ENCODE measurements around the gene SGCE.
A peak's percentile ranks its signal among the peaks of the same experiment; 100 is the strongest.

The SGCE gene

DNA sequence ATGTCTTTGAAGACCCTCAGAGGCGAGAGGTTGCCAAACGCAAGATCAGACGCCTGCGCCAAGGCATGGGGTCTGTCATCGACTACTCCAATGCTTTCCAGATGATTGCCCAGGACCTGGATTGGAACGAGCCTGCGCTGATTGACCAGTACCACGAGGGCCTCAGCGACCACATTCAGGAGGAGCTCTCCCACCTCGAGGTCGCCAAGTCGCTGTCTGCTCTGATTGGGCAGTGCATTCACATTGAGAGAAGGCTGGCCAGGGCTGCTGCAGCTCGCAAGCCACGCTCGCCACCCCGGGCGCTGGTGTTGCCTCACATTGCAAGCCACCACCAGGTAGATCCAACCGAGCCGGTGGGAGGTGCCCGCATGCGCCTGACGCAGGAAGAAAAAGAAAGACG lies 8.1 kb upstream of the SGCE start:
- no peaks in the 10 kb centered on the region for H3K27me3 ChIP-seq
- no peaks in the 10 kb centered on the region; the same call in 1 of the 2 replicates for H3K4me1 ChIP-seq
- H3K4me3 ChIP-seq (ENCODE audit: low read depth, low read length): no peak overlapping the region
- no peak for DNase-seq
- TF ChIP-seq, protein P1, sequence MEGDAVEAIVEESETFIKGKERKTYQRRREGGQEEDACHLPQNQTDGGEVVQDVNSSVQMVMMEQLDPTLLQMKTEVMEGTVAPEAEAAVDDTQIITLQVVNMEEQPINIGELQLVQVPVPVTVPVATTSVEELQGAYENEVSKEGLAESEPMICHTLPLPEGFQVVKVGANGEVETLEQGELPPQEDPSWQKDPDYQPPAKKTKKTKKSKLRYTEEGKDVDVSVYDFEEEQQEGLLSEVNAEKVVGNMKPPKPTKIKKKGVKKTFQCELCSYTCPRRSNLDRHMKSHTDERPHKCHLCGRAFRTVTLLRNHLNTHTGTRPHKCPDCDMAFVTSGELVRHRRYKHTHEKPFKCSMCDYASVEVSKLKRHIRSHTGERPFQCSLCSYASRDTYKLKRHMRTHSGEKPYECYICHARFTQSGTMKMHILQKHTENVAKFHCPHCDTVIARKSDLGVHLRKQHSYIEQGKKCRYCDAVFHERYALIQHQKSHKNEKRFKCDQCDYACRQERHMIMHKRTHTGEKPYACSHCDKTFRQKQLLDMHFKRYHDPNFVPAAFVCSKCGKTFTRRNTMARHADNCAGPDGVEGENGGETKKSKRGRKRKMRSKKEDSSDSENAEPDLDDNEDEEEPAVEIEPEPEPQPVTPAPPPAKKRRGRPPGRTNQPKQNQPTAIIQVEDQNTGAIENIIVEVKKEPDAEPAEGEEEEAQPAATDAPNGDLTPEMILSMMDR (IDR thresholded peaks at IDR 0.05; ENCODE audit: low read depth, low read length): no peak
- H3K9me3 ChIP-seq: no peaks in the 10 kb centered on the region
- no peaks in the 10 kb centered on the region for H3K36me3 ChIP-seq

DNA sequence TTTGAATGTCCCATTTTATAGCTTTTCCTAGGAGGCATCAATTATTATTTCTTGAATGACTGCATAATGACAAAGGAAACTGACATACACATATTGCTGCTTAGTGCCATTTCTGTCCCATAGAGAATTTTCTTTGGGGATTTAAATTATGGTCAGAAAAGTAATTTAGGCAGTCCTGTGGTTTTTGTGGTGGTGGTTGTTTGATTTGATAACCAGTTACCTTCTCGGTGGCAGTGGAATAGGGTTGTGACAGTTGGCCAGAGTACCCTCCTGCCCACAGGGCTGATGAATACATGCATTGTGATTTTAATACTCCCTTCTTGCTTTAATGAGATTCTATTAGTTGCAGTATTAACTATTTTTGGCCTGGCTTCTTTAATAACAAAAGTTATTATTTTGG lies 6.6 kb upstream of the SGCE start:
- Histone ChIP-seq H3K9me3 (no peaks in the 10 kb centered on the region), H3K36me3 (no peaks in the 10 kb centered on the region), H3K4me1 (no peaks in the 10 kb centered on the region; the same call in 1 of the 2 replicates), H3K27me3 (no peaks in the 10 kb centered on the region), H3K4me3 (ENCODE audit: low read depth, low read length) (no peak overlapping the region)
- no peak for DNase-seq
- TF ChIP-seq, protein P1 (IDR thresholded peaks at IDR 0.05; ENCODE audit: low read depth, low read length): no peak

DNA sequence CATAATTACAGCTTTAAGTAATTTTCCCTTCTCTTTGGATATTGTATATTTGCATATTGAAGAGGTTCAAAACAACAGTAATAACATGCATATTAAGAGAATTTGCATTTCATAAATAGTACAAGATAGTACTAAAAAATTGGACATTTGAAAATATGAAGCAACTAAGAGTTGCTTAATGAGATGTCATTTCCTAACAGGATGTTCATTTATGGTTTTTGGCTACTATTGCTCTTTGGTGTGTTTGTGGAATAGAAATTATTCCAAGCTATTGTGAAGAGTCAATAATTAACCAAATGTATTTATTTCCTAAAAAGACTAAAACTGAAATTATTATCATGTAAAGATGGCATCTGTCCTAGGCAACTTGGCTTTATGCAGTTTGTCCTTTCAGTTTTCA lies 4.1 kb upstream of the SGCE start:
- no peak for DNase-seq
- Histone ChIP-seq H3K4me1 (no peaks in the 10 kb centered on the region; the same call in 1 of the 2 replicates), H3K9me3 (no peaks in the 10 kb centered on the region), H3K36me3 (no peaks in the 10 kb centered on the region), H3K27me3 (no peaks in the 10 kb centered on the region), H3K4me3 (ENCODE audit: low read depth, low read length) (no peak overlapping the region)
- TF ChIP-seq, protein P1 (IDR thresholded peaks at IDR 0.05; ENCODE audit: low read depth, low read length): no peak

DNA sequence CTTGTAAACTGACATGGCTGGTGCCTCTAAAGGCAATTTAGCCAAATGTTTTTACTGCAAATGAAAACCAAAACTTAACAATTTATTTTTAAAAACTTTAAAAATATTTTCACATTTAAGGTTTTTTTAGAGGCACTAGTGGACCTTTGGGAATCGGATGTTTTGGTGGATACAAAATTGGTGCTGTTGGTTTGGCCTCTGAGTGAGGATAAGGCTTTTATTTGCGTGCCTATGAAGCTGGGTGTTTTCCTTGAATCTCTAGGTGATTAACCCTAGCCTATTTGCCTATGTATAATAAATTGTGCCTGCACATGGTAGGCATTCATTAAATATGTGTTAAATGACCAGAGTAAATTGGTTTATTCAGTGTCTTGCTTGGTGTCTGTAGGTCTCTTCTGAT lies 2.9 kb upstream of the SGCE start:
- no peaks in the 10 kb centered on the region for H3K36me3 ChIP-seq
- DNase-seq: no peak
- no peaks in the 10 kb centered on the region for H3K9me3 ChIP-seq
- H3K4me3 ChIP-seq (ENCODE audit: low read depth, low read length): no peak overlapping the region; the same call in none of the 2 replicates
- H3K27me3 ChIP-seq: no peaks in the 10 kb centered on the region
- H3K4me1 ChIP-seq: no peaks in the 10 kb centered on the region; the same call in 1 of the 2 replicates
- TF ChIP-seq, protein P1 (IDR thresholded peaks at IDR 0.05; ENCODE audit: low read depth, low read length): no peak

DNA sequence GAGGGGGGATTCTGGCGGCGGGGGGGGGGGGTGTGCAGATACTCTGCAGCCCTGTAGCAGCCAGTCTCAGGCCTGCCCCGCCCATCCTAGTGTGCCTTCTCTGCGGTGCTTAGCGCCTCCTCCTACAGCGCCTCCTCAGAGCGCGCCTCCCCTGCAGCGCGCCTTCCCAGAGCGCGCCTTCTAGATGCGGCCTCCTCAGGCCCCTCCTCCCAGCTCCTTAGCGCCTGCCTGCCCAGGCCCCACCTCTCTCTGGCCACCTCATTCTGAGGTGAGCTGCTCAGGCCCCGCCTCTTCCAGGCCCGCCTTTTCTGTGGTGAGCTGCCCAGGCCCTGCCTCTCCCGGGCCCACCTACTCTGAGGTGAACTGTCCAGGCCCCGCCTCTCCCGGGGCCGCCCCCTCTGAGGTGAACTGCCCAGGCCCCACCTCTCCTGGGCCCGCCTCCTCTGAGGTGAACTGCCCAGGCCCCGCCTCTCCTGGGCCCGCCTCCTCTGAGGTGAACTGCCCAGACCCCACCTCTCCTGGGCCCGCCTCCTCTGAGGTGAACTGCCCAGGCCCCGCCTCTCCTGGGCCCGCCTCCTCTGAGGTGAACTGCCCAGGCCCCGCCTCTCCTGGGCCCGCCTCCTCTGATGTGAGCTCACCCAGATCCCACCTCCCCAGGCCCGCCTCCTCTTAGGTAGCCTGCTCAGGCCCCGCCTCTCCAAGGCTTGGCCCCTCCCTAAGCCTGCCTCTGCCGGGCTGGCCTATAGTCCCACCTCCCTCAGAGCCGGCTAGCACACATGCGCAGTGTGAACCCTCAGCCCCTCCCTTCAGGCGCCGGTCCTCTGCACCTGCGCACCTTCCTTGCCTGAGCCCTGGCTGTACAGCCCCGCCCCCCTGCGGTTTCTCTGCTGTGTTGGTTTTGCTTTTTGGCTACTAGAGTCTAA lies 2.1 kb upstream of the SGCE start:
- Histone ChIP-seq H3K4me3 (ENCODE audit: low read depth, low read length) (peak overlapping the region; percentile 73), H3K4me1 (no peaks in the 10 kb centered on the region), H3K27me3 (no peaks in the 10 kb centered on the region), H3K9me3 (no peaks in the 10 kb centered on the region), H3K36me3 (no peaks in the 10 kb centered on the region)
- TF ChIP-seq, protein P1 (IDR thresholded peaks at IDR 0.05; ENCODE audit: low read depth, low read length): 0 out of 2 replicates have a peak, but pooled peaks have one; percentile 2
- peak; percentile 97 for DNase-seq
